Measurements from ENCODE around the gene FARSA. TPM values are rescaled to one million over a fixed set of nuclear protein-coding genes. Genes with fewer than 3 reads are reported as not detected.
"Not testable (repeated sequence)": the region's sequence is repeated elsewhere in the genome, so short reads cannot be mapped to it uniquely, and the experiment has no call there.

FARSA gene
- total and polyA plus RNA-seq, 12 donors = 33.5 to 102 (median 52.1) TPM

DNA sequence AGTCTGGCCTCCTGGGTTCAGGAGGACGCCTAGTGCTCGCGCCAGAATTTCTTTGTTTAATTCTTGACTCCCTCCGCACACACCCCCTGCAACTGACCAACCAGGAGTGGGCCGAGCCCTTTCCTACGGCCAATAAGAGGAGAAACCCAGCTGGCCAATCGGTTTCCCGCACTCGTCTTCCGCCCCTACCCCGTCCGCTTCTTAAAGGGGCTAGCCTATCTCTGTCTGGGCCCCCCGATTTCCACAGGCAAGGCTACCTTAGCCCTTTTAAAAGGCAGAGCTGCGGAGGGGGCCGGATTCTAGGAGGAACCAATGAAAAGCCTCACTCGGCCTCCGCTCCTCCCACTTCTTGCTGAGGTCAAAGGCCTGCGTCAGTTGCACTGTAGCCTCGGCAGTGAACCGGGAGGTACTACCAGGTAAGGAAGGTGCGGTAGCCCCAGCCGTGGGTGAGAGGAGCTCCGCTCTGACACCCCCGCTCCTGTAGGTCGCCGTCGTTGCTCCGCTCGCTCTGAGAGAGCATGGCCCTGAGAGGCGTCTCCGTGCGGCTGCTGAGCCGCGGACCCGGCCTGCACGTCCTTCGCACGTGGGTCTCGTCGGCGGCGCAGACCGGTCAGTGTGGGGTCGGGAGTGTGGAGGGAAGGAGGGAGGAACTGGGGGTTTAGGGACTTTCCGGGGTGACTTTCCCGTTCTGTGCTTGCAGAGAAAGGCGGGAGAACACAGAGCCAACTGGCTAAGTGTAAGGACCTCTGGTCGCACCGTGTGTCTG is 42.5 kb downstream of the FARSA start, which contains the start of gene GCDH:
Gene GCDH, plus strand, starts transcription at position 374 of the 766 bp plus-strand sequence. Its CDS starts 145 bp downstream, at position 519.
- intact Hi-C loops (cut with DNase I) = no loop called here
- Histone ChIP-seq H3K36me3 (replicated peaks in 1 of 2) (peaks cover 0 to 10% of the 10 kb centered on the region in 2 donors), H3K27ac (peak within 1 kb of the TSS in 3 of 5 donors; percentile 50 to 74 (median 74))

DNA sequence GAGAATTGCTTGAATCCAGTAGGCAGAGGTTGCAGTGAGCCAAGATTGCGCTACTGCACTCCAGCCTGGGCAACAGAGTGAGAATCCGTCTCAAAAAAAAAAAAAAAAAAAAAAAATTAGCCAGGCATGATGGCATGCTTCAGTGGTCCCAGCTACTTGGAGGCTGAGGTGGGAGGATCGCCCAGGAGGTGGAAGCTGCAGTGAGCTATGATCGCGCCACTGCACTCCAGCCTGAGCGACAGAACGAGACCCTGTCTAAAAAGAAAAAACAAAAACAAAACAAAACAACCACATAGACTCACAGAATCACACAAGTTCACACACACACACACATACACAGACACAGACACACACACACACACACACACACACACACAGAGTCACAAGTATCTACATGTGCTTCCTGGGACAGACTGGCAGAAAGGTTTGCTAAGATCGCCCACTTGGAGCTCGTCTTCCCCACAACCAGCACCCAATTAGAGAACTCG is 43.2 kb downstream of the FARSA start:
- intact Hi-C loops (cut with DNase I); H3K9me3 ChIP-seq (replicated peaks in 1 of 3); H3K4me3 ChIP-seq; DNase-seq; H3K27me3 ChIP-seq: not testable (repeated sequence)
- Histone ChIP-seq H3K4me1 (replicated peaks in 1 of 2) (peaks cover 7 to 18% of the 10 kb centered on the region in 2 donors), H3K36me3 (replicated peaks in 1 of 2) (peaks cover 0 to 10% of the 10 kb centered on the region in 2 donors), H3K27ac (peak overlapping the region in 1 of 5 donors; percentile 35)
- 28 to 40% (median 32%) methylated on average over 8 to 10 of the region's 10 CpGs for WGBS, 4 donors

More for the DNA sequence above, 42.5 kb downstream of the FARSA start, which contains the start of gene GCDH:
- TF ChIP-seq, protein P1, sequence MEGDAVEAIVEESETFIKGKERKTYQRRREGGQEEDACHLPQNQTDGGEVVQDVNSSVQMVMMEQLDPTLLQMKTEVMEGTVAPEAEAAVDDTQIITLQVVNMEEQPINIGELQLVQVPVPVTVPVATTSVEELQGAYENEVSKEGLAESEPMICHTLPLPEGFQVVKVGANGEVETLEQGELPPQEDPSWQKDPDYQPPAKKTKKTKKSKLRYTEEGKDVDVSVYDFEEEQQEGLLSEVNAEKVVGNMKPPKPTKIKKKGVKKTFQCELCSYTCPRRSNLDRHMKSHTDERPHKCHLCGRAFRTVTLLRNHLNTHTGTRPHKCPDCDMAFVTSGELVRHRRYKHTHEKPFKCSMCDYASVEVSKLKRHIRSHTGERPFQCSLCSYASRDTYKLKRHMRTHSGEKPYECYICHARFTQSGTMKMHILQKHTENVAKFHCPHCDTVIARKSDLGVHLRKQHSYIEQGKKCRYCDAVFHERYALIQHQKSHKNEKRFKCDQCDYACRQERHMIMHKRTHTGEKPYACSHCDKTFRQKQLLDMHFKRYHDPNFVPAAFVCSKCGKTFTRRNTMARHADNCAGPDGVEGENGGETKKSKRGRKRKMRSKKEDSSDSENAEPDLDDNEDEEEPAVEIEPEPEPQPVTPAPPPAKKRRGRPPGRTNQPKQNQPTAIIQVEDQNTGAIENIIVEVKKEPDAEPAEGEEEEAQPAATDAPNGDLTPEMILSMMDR (IDR thresholded peaks at IDR 0.05) = no peak
- peak in 1 of 2 donors; percentile 18 for TF ChIP-seq POLR2A (IDR thresholded peaks at IDR 0.05)
- peaks cover 7 to 12% of the 10 kb centered on the region in 2 donors for H3K4me1 ChIP-seq (replicated peaks in 1 of 2)
- peak within 1 kb of the TSS; percentile 62 to 85 (median 80) for H3K4me3 ChIP-seq
- 0 to 4% (median 0%) methylated on average over 23 to 49 of the region's 49 CpGs for WGBS, 4 donors
- no peaks in the 10 kb centered on the region for H3K9me3 ChIP-seq (replicated peaks in 1 of 3)
- H3K27me3 ChIP-seq = no peaks in the 10 kb centered on the region
- DNase-seq = peak; percentile 96 to 99 (median 99)

DNA sequence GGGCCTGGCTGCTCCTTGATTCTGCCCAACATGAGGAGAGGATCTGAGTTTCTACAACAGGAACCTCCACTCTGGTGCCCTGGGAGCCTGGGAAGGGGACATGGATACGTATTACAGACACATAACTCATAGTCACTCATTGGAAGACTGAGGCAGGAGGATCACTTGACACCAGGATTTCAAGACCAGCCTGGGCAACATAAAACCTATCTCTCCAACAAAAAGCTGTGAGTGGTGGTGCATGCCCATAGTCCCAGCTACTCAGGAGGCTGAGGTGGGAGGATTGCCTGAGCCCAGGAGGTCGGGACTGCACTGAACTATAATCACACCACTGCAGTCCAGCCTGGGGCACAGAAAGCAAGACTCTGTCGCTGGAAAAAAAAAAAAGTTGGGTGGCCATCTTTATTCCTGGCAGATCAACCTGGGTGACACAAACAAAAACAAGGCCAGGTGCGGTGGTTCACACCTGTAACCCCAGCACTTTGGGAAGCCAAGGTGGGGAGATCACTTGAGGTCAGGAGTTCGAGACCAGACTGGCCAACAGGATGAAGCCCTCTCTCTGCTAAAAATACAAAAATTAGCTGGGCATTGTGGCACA is 45.4 kb downstream of the FARSA start:
- no peak overlapping the region for H3K27ac ChIP-seq
- H3K9me3 ChIP-seq (replicated peaks in 1 of 3) = no peaks in the 10 kb centered on the region
- no peak for DNase-seq
- H3K27me3 ChIP-seq = peaks cover 20% of the 10 kb centered on the region
- H3K4me1 ChIP-seq (replicated peaks in 1 of 2) = peaks cover 7 to 24% of the 10 kb centered on the region in 2 donors
- WGBS, 4 donors = 62 to 72% (median 63%) methylated on average over 5 of the region's 5 CpGs
- H3K36me3 ChIP-seq (replicated peaks in 1 of 2) = no peaks in the 10 kb centered on the region
- no peak overlapping the region for H3K4me3 ChIP-seq
- TF ChIP-seq POLR2A (IDR thresholded peaks at IDR 0.05) = no peak
- TF ChIP-seq, protein P1 (IDR thresholded peaks at IDR 0.05) = no peak
- intact Hi-C loops (cut with DNase I) = no loop called here

DNA sequence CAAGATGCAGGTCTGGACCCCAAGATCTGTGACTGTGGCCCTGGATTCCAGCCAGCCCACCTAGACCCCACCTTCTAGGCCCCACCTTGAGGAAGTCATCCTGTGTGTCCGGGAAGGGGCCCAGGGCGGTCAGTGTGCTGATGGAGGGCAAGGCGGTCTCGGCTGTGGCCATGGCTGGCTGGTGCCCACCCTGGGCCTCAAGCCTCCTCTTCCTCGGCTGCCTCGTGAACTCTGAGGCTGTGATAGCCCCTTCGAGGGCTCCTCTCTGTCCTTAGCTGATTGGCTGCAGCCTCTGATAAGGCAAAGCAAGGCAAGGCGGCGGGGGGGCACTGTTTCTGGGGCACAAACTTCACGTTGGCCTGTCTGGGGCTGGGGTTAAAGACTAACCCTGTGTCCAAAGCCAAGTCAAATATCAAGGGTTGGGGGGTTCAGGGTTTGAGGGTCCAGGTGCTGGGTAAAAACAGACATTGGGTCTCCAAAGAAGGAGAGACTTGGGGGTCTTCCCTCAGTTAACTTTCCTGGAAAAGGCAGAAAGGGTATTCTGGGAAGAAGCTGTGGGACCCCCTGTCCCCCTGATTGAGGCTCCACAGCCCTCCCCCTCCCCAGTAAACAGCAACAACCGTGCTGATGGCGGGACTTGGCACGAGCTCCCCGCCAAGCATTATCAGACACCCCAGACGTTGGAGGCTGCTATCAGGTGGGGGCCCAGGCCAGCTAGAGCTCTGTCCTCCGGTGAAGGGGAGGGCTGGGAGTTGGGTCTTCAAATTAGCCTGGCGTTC is 46.4 kb downstream of the FARSA start, which contains the start of gene KLF1:
Gene KLF1, minus strand, starts transcription at position 233 of the 779 bp plus-strand sequence. Its CDS starts 61 bp downstream, at position 172.
- peaks cover 7 to 22% of the 10 kb centered on the region in 2 donors for H3K4me1 ChIP-seq (replicated peaks in 1 of 2)
- no peak within 1 kb of the TSS for H3K27ac ChIP-seq
- WGBS, 4 donors = 52 to 68% (median 58%) methylated on average over 9 to 17 of the region's 17 CpGs
- H3K9me3 ChIP-seq (replicated peaks in 1 of 3) = no peaks in the 10 kb centered on the region
- intact Hi-C loops (cut with DNase I) = no loop called here
- no peaks in the 10 kb centered on the region for H3K36me3 ChIP-seq (replicated peaks in 1 of 2)
- H3K4me3 ChIP-seq = no peak within 1 kb of the TSS
- H3K27me3 ChIP-seq = peaks cover 20% of the 10 kb centered on the region
- DNase-seq = no peak
- TF ChIP-seq POLR2A (IDR thresholded peaks at IDR 0.05) = no peak
- TF ChIP-seq, protein P1 (IDR thresholded peaks at IDR 0.05) = no peak
